CD14-positive monocyte (primary cell): ENCODE measurements around the gene KCTD5. TPM values are rescaled to one million over a fixed set of nuclear protein-coding genes. Genes with fewer than 3 reads are reported as not detected.

Experiments used
- DNase-seq, 3 donors: peaks; one replicate each; pipeline ENCODE4 v3.0.0-alpha.2; 2011 to 2022
- H2AFZ ChIP-seq: 2 replicates; pipeline ENCODE4 v1.6.0; 2012; ENCODE audit warnings: mild to moderate bottlenecking, low read depth, low read length, inconsistent platforms; ENCODE audit not compliant: insufficient read depth, poor library complexity, severe bottlenecking
- H3K27ac ChIP-seq, 2 donors: 1 replicate in 1 of 2; 2 replicates in 1 of 2; pipeline ENCODE4 v1.5.1; 2012 to 2013; ENCODE audit warnings: low read length in 2 of 2, control low read depth in 1 of 2, inconsistent platforms in 1 of 2, low read depth in 1 of 2, mild to moderate bottlenecking in 1 of 2
- H3K27me3 ChIP-seq, 2 donors: one replicate each; pipeline versions ENCODE4 v1.6.0 to v1.6.1; 2011 to 2013; ENCODE audit warnings: low read length in 2 of 2; ENCODE audit not compliant: control insufficient read depth in 2 of 2, insufficient read depth in 2 of 2
- H3K36me3 ChIP-seq, 2 donors: replicated peaks in 1 of 2; 1 replicate in 1 of 2; 2 replicates in 1 of 2; pipeline versions ENCODE4 v1.5.1 to v1.6.1; 2012 to 2013; ENCODE audit warnings: low read length in 2 of 2, control low read depth in 1 of 2, inconsistent platforms in 1 of 2, mild to moderate bottlenecking in 1 of 2; ENCODE audit not compliant: insufficient read depth in 2 of 2, control insufficient read depth in 1 of 2
- H3K4me1 ChIP-seq, 2 donors: 1 replicate in 1 of 2; 2 replicates in 1 of 2; pipeline versions ENCODE4 v1.5.1 to v1.6.1; 2012 to 2013; ENCODE audit warnings: low read length in 2 of 2, control low read depth in 1 of 2, inconsistent platforms in 1 of 2, mild to moderate bottlenecking in 1 of 2, moderate library complexity in 1 of 2; ENCODE audit not compliant: insufficient read depth in 2 of 2, control insufficient read depth in 1 of 2
- H3K4me2 ChIP-seq: replicated peaks from 2 replicates; pipeline ENCODE3; 2012; ENCODE audit warnings: low read length, moderate library complexity, mild to moderate bottlenecking; ENCODE audit not compliant: poor library complexity, severe bottlenecking; ENCODE audit errors: extremely low read depth
- H3K4me3 ChIP-seq, 3 experiments: fragments of 200-600 bp in 1 of 3; sonication (generic) in 1 of 3; replicated peaks in 1 of 3; 1 replicate in 2 of 3; 2 replicates in 1 of 3; pipeline ENCODE4 v1.5.1; 2011 to 2013; ENCODE audit warnings: low read length in 3 of 3, mild to moderate bottlenecking in 3 of 3, control low read depth in 2 of 3, low read depth in 2 of 3, inconsistent platforms in 1 of 3, moderate library complexity in 1 of 3
- H3K79me2 ChIP-seq: 2 replicates; pipeline ENCODE4 v1.6.0; 2012; ENCODE audit warnings: mild to moderate bottlenecking, control low read depth, inconsistent platforms, low read length, moderate library complexity; ENCODE audit not compliant: insufficient read depth
- H3K9ac ChIP-seq: 2 replicates; pipeline ENCODE4 v1.6.0; 2017; ENCODE audit warnings: low read length, mild to moderate bottlenecking; ENCODE audit not compliant: insufficient read depth, poor library complexity, severe bottlenecking
- H3K9me3 ChIP-seq, 2 donors: replicated peaks in 1 of 2; 1 replicate in 1 of 2; 2 replicates in 1 of 2; pipeline versions ENCODE4 v1.5.1 to v1.6.1; 2012 to 2013; ENCODE audit warnings: low read length in 2 of 2, control low read depth in 1 of 2; ENCODE audit not compliant: control insufficient read depth in 1 of 2, insufficient read depth in 1 of 2
- H4K20me1 ChIP-seq: 2 replicates; pipeline ENCODE4 v1.6.0; 2012; ENCODE audit warnings: mild to moderate bottlenecking, low read length, control low read depth, moderate library complexity; ENCODE audit not compliant: insufficient read depth
- H3K27ac Mint-ChIP-seq, 7 donors: one replicate each; pipeline ENCODE4 v1.8.0; 2020; ENCODE audit warnings: mild to moderate bottlenecking in 7 of 7, mixed read lengths in 7 of 7, moderate library complexity in 6 of 7, inconsistent platforms in 2 of 7
- H3K27me3 Mint-ChIP-seq, 3 donors: one replicate each; pipeline ENCODE4 v1.8.0; 2021 to 2022; ENCODE audit warnings: low read depth in 3 of 3, mild to moderate bottlenecking in 3 of 3, mixed read lengths in 3 of 3, moderate library complexity in 3 of 3, inconsistent platforms in 1 of 3
- H3K36me3 Mint-ChIP-seq, 2 donors: one replicate each; pipeline ENCODE4 v1.8.0; 2020; ENCODE audit warnings: mixed read lengths in 2 of 2, inconsistent platforms in 1 of 2, mild to moderate bottlenecking in 1 of 2
- H3K4me1 Mint-ChIP-seq: one replicate; pipeline ENCODE4 v1.8.0; 2020; ENCODE audit warnings: mild to moderate bottlenecking, mixed read lengths
- H3K4me3 Mint-ChIP-seq, 2 donors: one replicate each; pipeline ENCODE4 v1.8.0; 2020; ENCODE audit warnings: mild to moderate bottlenecking in 2 of 2, mixed read lengths in 2 of 2, moderate library complexity in 1 of 2
- H3K9me3 Mint-ChIP-seq, 7 donors: one replicate each; pipeline ENCODE4 v1.8.0; 2020 to 2022; ENCODE audit warnings: mixed read lengths in 7 of 7, mild to moderate bottlenecking in 6 of 7, moderate library complexity in 6 of 7, inconsistent platforms in 2 of 7
- WGBS: methylation state at CpG from one replicate; pipeline ENCODE4 v1.1.5; 2013; ENCODE audit warnings: missing lambda C conversion rate; ENCODE audit not compliant: insufficient coverage; 5-methylcytosine and 5-hydroxymethylcytosine counted together
- intact Hi-C, 2 donors: fragments of 100-400 bp; cut with micrococcal nuclease; formaldehyde crosslinking; loops; one replicate each; pipeline versions ENCODE4 v1.15.0 to v1.15.1; 2023
- polyA plus RNA-seq, 3 donors: library from polyadenylated mRNA; depleted of rRNA in 1 of 3; unstranded in 2 of 3; stranded (reverse) in 1 of 3; fragments of 300-500 nt in 2 of 3; fragments of >200 nt in 1 of 3; fragmentation: Illumina TruSeq in 2 of 3; gene quantifications; 1 replicate in 2 of 3; 2 replicates in 1 of 3; pipeline ENCODE4 v1.2.3, GENCODE V29; 2012 to 2021
- TF ChIP-seq, protein P1 (sequence below): fragments of 200-600 bp; IDR thresholded peaks from one replicate; pipeline ENCODE4 v1.8.0; 2022; ENCODE audit warnings: antibody characterized with exemption, mild to moderate bottlenecking

KCTD5 gene
- polyA plus RNA-seq, 3 donors: 16.0 to 23.1 (median 21.0) TPM

GRCh38 chr16:2708955-2709587 lies 26.7 kb downstream of the KCTD5 start:
- H3K4me1 Mint-ChIP-seq: no peaks in the 10 kb centered on the region
- Histone ChIP-seq H3K9ac (no peak overlapping the region), H2AFZ (no peak overlapping the region), H3K27ac (no peak overlapping the region), H3K4me1 (no peaks in the 10 kb centered on the region), H3K27me3 (no peaks in the 10 kb centered on the region), H4K20me1 (peaks cover 85% of the 10 kb centered on the region), H3K4me3 (no peak overlapping the region), H3K79me2 (peaks cover 3% of the 10 kb centered on the region), H3K4me2 (no peak overlapping the region), H3K9me3 (no peaks in the 10 kb centered on the region), H3K36me3 (peaks cover 53 to 64% of the 10 kb centered on the region in 2 donors)
- 96% methylated on average over 19 of the region's 22 CpGs for WGBS
- H3K36me3 Mint-ChIP-seq: peaks cover 23 to 53% of the 10 kb centered on the region in 2 donors
- no peak overlapping the region for H3K27ac Mint-ChIP-seq
- DNase-seq: no peak
- intact Hi-C loops: no loop called here
- H3K9me3 Mint-ChIP-seq: peaks cover 0 to 4% (median 0%) of the 10 kb centered on the region in 7 donors
- TF ChIP-seq, protein P1, sequence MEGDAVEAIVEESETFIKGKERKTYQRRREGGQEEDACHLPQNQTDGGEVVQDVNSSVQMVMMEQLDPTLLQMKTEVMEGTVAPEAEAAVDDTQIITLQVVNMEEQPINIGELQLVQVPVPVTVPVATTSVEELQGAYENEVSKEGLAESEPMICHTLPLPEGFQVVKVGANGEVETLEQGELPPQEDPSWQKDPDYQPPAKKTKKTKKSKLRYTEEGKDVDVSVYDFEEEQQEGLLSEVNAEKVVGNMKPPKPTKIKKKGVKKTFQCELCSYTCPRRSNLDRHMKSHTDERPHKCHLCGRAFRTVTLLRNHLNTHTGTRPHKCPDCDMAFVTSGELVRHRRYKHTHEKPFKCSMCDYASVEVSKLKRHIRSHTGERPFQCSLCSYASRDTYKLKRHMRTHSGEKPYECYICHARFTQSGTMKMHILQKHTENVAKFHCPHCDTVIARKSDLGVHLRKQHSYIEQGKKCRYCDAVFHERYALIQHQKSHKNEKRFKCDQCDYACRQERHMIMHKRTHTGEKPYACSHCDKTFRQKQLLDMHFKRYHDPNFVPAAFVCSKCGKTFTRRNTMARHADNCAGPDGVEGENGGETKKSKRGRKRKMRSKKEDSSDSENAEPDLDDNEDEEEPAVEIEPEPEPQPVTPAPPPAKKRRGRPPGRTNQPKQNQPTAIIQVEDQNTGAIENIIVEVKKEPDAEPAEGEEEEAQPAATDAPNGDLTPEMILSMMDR: no peak
- H3K4me3 Mint-ChIP-seq: no peak overlapping the region
- H3K27me3 Mint-ChIP-seq: peaks cover 0 to 4% (median 3%) of the 10 kb centered on the region in 3 donors

DNA sequence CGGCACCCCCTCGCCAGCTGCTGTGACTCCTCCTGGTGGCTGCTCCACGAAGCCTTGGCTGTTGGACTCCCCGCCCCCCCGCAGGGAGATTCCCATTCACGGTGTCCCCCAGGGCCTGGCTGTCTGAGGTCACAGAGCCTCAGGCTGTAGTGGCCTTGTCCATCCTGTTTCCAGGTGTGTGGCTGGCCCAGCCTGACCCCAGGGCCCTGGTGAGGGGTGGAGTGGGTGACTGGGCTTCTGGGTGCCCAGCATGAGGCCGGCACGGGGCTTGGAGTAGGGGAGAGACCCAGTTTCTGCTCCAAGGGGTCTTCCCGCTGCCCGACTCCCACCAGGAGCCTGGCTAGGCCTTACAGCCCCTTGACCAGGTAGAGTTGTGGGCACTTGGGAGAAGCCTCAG lies 27.3 kb downstream of the KCTD5 start:
- peaks cover 23 to 48% of the 10 kb centered on the region in 2 donors for H3K36me3 Mint-ChIP-seq
- H3K4me3 Mint-ChIP-seq: no peak overlapping the region
- TF ChIP-seq, protein P1: no peak
- no peak for DNase-seq
- no peaks in the 10 kb centered on the region for H3K27me3 ChIP-seq
- H3K9ac ChIP-seq: no peak overlapping the region
- peaks cover 3% of the 10 kb centered on the region for H3K79me2 ChIP-seq
- H3K27ac ChIP-seq: no peak overlapping the region
- H3K9me3 Mint-ChIP-seq: peaks cover 0 to 4% (median 0%) of the 10 kb centered on the region in 7 donors
- H3K36me3 ChIP-seq: peaks cover 48 to 59% of the 10 kb centered on the region in 2 donors
- H3K4me2 ChIP-seq: no peak overlapping the region
- H3K27ac Mint-ChIP-seq: no peak overlapping the region
- H2AFZ ChIP-seq: no peak overlapping the region
- H3K4me1 Mint-ChIP-seq: no peaks in the 10 kb centered on the region
- H3K27me3 Mint-ChIP-seq: peaks cover 0 to 7% (median 3%) of the 10 kb centered on the region in 3 donors
- no peaks in the 10 kb centered on the region for H3K9me3 ChIP-seq
- H4K20me1 ChIP-seq: peaks cover 81% of the 10 kb centered on the region
- intact Hi-C loops: no loop called here
- H3K4me1 ChIP-seq: no peaks in the 10 kb centered on the region
- no peak overlapping the region for H3K4me3 ChIP-seq
- 95% methylated on average over 10 of the region's 10 CpGs for WGBS
